Daoy (cell line): ENCODE results near the gene ZNF142. TPM values are rescaled to one million over a fixed set of nuclear protein-coding genes. Genes with fewer than 3 reads are reported as not detected.

Experiments used
- DNase-seq: peaks from one replicate; pipeline ENCODE4 v3.0.0-alpha.2; 2015; ENCODE audit warnings: low read depth
- total RNA-seq: library from RNA; depleted of rRNA; stranded (reverse); fragments of >200 nt; shearing (Covaris generic); gene quantifications from 2 replicates; pipeline ENCODE4 v1.2.3, GENCODE V29; 2014

Gene ZNF142
- total RNA-seq, 1 experiment from 2014 or later = 7.6 TPM

DNA sequence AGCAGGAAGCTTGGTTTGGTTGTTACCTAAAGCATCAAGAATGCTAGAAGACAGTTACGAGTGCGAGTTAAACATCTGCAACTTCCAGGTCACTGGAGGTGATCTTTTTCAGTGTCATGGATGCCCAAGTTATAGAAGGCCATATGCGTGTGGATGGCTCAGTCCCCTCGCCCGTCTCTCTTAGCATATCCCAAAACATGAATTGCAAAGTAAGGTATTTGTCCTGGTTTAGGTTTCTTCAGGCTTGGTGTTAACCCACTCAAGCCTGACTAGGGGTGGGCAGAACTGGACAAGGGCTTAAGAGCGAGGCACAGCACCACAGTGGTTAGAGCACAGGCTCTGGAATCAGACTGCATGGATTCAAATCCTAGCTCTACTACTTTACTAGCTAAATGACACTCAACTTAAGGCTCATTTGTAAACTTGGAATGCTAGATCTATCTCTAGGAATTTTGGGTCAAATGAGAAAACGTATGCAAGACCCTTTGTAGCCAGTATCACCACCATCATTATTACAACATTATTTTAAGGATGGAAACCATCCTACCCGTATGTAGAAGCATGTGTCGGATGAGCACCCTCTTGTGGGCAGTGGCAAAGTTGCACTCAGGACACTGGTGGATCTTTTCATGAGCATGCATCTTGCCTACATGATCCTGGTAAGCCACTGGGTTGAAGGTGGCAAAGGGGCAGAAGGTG, 11.2 kb downstream of the ZNF142 start:
- peak; percentile 56 for DNase-seq

DNA sequence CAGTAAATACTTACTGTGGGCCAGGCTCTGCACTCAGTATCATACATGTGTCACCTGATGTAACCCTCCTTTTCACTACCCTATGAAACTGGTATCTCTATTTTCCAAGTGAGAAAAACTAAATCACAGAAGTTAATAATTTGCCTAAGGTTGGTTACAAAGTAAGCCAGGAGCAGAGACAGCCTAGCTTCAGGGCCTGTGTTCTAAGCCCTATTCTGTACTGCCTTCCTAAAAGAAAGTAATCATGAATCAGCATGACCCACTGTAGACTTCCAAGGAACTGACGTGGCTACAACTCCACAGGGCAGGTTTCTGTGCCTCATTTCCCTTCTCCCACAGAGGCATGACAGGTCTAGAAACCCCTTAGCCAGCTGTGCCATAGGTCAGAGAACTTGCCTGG, 14.3 kb downstream of the ZNF142 start:
- DNase-seq = peak; percentile 70

DNA sequence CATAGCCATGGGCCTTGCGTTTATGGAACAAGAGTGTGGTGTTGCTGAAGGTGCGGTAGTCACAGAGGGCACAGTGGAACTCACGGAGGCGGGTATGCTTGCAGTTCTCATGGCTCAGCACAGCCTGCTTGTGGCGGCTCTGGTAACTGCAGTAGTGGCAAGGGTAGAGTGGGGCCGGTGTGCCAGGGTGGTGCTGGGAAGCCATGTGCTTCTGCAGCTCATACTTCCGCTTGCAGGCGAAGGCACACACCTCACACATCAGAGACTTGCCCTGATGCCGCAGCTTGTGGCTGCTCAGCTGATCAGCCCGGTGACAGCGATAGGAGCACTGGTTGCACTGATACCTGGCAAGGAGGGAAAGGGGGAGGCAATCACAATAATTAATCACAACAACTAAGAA, 14.7 kb downstream of the ZNF142 start:
- DNase-seq = no peak

DNA sequence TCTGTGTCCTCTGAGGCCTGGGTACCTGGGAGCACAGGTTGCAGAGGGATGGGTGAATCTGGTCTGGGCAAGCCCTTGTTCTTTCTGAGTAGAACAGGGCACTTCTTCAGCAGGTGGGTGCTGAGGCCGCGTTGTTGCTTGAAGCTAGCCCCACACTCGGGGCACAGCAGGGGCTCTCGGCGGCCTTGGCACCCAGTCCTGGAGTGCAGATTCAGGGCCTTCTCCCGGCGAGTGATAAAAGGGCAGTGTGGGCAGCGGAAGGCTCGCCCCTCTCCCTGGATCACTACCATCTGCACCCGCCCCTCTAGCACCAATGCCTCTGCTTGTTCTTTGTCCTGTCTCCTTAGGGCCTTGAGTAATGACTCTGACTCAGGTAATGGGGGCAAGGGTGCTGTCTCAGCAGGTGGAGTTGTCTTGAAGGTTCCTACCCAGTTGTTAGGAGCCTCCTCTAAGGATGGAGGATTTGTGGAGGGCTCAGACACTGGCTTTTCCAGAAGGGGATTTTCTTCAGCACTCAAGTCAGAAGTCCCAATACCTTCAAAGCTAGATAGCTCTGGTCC, 15.6 kb downstream of the ZNF142 start:
- DNase-seq = no peak

DNA sequence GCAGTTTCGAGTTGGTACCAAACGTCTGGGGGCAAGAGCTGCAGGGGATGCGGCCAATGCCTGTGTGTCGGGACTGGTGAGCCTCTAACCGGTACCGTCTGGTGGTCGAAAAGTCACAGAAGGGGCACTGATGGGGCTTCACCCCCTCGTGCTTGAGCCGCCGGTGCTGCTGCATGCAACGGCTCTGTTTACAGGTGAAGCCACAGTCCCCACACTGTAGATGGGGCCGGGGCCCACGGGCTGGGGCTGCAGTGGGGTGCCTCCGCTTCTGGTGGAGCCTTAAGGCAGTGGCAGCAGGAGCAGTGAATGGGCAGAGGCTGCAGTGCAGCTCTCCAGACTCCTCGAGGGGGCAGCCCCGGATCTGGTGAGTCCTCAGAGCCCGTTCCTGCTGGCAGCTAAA, 16.6 kb downstream of the ZNF142 start:
- no peak for DNase-seq

DNA sequence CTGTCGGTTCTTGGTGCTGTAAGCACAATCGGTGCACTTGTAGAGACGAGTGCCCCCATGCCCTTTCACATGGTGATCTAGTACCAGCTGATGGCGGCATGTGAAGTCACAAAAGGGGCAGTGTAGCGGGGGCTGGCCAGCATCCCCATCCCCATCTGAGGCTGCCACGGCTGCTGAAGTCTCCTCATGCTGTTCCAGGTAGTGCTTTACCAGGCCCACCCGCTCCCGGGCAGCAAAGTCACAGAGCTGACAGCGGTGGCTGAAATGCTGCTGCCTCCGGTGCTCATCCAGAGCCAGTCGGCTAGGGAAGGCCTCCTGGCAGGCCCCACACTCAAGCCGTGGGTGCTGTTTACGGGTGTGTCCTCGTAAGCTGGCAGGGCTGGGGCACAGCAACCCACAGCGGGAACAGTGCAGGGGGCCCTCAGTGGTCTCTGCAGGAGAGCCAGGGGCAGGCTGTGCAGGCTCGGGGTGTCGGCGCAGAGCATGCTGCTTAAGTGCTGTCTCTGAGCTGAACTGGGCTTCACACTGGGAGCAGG, 17.2 kb downstream of the ZNF142 start:
- no peak for DNase-seq

DNA sequence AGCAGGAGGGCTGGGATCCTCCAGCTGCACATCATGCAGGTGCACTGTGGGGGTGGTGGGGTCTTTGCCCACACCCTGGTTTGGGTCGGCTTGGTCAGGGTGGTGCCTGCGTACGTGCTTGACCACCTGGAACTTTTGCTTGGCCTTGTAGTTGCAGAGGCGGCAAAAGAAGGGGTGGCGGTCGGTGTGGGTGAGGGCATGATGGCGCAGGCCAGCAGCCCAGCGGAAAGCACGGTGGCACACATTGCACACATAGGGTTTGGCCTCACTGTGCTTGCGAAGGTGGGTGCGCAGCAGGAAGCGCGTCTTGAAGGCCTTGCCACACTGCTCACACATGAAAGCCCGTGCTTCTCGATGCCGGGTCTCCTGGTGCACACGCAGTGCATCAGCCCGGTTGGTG, 21.1 kb downstream of the ZNF142 start:
- DNase-seq = no peak

DNA sequence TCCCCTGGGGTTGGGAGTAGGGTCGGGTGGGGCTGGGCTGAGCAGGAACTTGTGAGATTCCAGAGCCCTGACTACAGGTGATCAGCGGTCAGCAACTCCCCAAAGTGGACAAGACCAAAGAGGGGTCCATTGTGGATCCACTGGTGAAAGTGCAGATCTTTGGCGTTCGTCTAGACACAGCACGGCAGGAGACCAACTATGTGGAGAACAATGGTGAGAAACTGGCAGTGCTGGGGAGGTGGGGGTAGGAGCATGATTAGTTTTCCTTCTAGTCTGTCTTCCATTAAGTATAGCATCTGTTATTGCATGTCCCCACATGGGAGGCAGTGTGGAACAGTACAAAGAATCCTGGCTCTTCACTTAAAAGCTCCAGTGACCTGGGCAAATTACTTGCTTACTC, 23.7 kb downstream of the ZNF142 start:
- no peak for DNase-seq

DNA sequence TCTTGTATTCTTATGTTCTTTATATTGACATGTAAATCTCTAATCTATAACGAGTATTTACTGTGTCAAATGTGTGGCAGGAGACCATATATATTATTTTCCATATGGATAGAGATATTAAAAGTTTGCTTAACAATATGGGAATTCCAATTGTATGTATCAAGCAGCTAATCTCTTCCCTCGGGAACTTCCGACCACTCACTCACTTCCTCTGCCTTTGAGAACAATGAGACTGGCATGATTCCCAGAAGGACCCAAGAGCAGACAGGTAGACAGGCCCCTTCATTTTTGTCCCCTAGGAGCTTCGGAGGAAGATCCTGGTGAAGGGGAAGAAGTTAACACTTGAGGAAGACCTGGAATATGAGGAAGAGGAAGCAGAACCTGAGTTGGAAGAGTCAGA, 27.6 kb downstream of the ZNF142 start:
- peak; percentile 76 for DNase-seq

DNA sequence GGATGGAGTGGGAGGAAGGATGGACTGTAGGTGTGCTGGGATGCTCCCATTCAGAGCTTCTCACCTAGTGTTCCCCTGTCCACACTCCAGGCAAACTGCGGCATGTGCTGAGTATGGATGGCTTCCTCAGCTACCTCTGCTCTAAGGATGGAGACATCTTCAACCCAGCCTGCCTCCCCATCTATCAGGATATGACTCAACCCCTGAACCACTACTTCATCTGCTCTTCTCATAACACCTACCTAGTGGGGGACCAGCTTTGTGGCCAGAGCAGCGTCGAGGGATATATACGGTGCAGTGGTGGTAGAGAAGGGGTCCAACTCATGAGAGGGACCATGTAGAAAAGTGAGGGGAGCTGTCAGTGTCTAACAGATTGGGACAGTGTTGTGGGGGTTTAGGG, 31.5 kb downstream of the ZNF142 start:
- no peak for DNase-seq

DNA sequence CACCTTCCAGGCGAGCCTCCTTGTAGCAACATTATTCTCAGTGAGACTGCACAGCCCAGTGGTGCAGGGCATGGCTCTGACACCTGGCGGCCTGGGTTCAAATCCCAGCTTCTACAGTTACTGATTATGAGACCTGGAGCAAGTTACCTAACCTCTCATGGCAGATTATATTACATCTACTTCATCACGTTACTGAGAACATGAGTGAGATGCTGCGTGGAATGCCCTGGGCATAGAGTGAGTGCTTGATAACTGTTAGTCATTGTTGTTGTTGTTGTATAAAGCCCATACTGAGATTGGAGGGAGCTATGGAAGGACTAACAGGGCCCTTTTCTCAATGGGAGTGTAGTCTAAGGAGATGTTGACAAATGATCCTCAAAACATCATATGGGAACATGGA, 33.1 kb downstream of the ZNF142 start:
- no peak for DNase-seq

DNA sequence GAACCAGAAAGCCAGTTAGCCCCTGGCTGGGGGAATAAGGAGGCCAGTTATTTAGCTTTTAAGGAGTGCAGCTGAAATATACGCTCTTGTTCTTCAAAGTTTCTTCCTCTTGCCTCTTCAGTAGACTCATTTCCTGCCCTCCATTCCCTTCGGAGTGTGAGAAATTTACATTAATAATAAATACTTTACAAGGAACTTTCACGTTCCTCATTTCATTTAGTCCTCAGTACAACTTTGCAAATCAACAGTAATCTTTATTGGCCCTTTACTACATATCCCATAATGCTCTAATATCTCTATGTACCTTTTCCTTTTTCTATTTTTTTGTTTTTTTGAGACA, 36.1 kb downstream of the ZNF142 start:
- DNase-seq = no peak

DNA sequence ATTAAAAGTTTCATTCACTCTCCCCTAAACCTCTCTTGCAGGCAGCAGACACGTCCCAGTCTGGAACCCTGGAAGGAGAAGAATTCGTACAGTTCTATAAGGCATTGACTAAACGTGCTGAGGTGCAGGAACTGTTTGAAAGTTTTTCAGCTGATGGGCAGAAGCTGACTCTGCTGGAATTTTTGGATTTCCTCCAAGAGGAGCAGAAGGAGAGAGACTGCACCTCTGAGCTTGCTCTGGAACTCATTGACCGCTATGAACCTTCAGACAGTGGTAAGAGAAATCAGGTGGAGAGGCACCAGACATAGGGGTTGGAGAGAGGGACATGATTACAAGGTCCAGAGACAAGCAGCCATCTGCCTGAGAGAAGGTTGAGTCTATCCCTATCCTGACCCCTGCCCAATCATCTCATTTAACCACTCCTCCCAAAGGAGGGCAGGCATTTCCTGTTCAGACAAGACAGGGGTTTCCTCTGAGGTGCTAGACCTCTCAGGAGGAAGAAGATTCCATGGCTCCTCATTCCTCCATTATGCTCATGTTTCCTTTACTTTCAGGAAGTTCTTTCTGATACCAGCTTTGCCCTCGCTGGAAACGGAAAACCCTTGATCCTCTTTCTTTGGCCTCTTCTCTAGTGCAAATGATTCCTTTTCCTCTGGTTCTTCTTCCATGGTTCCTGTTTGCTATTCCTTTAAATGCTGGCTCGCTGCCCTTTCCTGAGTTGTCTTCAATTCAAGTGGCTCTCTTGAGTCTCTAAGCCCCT, 36.6 kb downstream of the ZNF142 start:
- no peak for DNase-seq

DNA sequence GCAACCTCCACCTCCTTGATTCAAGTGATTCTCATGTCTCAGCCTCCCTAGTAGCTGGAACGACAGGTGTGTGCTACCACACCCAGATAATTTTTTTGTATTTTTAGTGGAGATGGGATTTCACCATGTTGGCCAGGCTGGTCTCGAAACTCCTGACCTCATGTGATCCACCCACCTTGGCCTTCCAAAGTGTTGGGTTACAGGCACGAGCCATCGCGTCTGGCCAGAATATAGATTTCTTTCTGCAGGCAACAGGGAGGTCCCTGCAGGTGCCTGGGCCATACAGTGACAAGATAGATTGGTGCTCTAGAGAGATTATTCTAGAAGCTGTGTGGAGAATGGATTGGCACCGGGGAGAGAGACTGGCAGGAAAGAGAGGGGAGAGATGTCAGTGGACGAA, 38.4 kb downstream of the ZNF142 start:
- no peak for DNase-seq

DNA sequence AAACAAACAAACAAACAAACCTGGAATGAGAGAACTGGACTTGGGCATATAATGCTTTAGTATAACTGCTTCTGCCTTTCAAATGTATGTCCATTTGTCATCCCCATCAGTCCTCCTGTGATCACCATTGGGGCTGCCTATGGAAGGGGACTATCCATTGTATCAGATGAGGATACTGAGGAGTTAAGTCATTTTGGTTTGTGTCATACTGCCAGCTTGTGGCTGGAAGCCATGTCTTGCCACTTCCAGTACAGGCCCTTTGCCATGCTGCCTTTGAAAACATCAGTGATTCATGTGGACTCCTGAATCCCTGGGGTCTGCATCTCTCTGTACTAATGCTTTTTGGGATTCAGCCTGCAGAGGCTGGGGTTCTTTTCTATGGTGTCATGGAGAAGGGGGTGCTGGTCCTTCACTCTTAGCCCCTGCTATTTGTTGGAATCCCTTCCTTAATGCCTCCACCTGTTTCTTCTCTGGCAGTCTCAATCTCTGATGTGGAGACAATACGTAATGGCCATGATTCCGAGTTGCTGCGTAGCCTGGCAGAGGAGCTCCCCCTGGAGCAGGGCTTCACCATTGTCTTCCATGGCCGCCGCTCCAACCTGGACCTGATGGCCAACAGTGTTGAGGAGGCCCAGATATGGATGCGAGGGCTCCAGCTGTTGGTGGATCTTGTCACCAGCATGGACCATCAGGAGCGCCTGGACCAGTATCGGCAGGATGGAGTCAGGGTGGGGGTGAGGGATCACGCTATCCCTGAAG, 41.1 kb downstream of the ZNF142 start:
- no peak for DNase-seq

DNA sequence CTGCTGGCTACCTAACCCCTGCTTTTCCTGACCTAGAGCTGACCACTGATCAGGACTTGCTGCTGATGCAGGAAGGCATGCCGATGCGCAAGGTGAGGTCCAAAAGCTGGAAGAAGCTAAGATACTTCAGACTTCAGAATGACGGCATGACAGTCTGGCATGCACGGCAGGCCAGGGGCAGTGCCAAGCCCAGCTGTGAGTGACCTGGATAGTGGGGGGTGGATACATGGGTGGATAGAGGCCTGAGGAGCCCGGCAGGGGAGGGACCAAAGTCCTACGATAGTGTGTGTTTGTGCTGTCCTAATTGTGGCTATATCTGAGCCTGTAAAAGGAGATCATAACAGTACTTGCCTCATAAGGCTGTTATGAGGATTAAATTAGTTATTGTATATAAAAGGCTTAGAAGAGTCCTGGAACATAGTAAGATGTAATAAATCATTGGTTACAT, 43.5 kb downstream of the ZNF142 start:
- no peak for DNase-seq

DNA sequence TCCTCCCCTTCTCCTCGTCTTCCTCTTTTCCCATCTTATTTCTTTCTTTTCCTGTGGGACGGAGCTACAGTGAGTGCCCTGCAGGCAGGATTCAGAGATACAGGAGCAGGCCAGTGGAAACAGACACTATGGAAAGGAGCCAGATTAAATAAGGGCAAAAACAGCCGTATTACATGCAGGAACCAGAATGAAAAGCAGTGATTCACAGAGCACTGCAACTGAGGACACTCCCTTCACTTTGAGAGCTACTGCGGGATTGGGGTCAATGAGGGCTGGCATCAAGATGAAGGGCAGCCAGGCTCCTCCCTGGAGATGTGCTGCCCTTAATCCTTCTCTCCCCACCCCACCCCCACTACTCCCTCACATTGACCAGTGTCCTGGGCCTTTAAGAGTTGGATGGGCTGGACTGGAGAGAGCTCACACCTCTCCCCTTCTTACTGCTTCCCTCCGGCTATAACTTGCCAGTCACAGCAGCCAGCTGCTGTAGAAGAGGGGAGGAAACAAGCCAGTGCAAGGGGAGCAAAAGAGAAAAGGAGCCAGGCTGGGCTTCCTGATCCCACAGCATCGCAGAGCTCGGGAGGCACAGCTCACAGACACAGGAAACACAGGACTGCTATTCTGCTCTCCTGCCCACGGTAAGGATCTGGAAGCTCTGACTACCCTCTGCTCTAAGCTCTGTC, 51.8 kb downstream of the ZNF142 start, which contains the start of gene PLCD4:
Gene PLCD4, plus strand, starts transcription at position 464 of the 680 bp plus-strand sequence. CDS start 7,841 bp downstream, outside the sequence.
- DNase-seq = peak; percentile 34

DNA sequence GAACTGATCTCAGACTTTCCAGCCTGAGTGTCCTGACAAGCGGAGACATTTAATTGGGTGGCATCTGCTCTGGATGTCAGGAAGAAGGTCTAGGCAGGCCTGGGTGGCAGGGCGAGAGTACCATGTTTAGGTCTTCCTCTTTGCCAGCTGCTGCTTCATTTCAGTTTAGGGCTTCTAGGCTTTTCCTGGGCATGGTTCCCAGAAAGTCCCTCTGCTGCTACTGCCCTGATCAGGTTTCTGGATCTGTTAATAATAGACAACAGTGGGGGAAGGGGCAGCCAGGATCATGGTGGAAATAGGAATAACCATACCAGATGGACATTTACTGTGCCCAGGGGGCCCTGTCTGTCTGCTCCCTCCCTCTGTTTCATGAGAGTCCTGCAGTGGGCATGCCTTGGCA, 54.0 kb downstream of the ZNF142 start:
- DNase-seq = peak; percentile 13
